GM18502 (cell line): ENCODE data around the gene TF.

Source experiments
- ATAC-seq: cut with Tn5 transposase; IDR thresholded peaks from one replicate; pipeline ENCODE4 v1.9.1; 2021; ENCODE audit warnings: mild to moderate bottlenecking; ENCODE audit not compliant: unreplicated experiment, poor library complexity

TF gene

GRCh38 chr3:133833880-133834620 is 87.9 kb downstream of the TF start:
- ATAC-seq: no peak

GRCh38 chr3:133834621-133835417 is 88.6 kb downstream of the TF start:
- no peak for ATAC-seq

- no peak for ATAC-seq
These were observed 89.2 kb downstream of the TF start for GRCh38 chr3:133835418-133835743.

- ATAC-seq: no peak
These were observed 89.8 kb downstream of the TF start for GRCh38 chr3:133835961-133836360.

GRCh38 chr3:133836497-133837158 is 90.4 kb downstream of the TF start:
- no peak for ATAC-seq

- ATAC-seq: no peak
These were observed 91.5 kb downstream of the TF start for GRCh38 chr3:133837487-133838295.

GRCh38 chr3:133838296-133838789 is 92.2 kb downstream of the TF start:
- ATAC-seq: no peak

GRCh38 chr3:133838916-133839800 is 93.0 kb downstream of the TF start:
- ATAC-seq: no peak

- no peak for ATAC-seq
These were observed 94.0 kb downstream of the TF start for GRCh38 chr3:133840055-133840737.

- ATAC-seq: no peak
These were observed 94.6 kb downstream of the TF start for GRCh38 chr3:133840767-133841166.

GRCh38 chr3:133841196-133841595 is 95.0 kb downstream of the TF start:
- no peak for ATAC-seq

- ATAC-seq: no peak
These were observed 96.0 kb downstream of the TF start for GRCh38 chr3:133842158-133842557.

- ATAC-seq: no peak
These were observed 97.4 kb downstream of the TF start for GRCh38 chr3:133843634-133844033.

- ATAC-seq: no peak
These were observed 98.9 kb downstream of the TF start for GRCh38 chr3:133845127-133845526.
